Measurements from ENCODE around the gene CLUH.

CLUH gene

DNA sequence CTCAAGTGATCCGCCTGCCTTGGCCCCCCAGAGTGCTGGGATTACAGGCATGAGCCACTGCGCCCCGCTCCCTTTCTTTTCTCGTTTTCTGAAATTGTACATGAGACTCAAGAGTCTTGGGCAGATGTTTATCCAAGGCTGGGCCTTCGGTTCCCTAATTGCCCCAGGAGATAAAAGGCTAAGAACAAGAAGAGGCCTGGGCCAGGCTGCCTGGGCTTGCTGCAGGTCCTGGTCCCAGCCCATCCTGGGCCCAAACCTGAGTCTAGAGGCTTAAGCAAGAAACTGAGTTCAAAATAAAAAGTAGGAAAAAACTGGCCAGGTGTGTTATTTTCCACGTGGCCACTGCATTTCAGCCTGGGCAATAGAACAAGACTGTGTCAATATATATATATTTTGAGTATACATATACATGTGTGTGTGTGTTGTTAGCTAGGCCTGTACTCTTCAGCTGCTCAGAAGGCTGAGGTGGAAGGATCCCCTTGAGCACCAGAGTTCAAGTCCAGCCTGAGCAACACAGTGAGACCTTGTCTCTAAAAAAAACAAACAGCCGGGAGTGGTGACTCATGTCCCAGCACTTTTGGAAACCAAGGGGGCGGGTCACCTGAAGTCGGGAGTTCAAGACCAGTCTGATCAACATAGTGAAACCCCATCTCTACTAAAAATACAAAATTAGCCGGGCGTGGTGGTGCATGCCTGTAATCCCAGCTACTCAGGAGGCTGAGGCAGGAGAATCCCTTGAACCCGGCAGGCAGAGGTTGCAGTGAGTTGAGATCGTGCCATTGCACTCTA lies 6.8 kb upstream of the CLUH start:
- no peak for DNase-seq

DNA sequence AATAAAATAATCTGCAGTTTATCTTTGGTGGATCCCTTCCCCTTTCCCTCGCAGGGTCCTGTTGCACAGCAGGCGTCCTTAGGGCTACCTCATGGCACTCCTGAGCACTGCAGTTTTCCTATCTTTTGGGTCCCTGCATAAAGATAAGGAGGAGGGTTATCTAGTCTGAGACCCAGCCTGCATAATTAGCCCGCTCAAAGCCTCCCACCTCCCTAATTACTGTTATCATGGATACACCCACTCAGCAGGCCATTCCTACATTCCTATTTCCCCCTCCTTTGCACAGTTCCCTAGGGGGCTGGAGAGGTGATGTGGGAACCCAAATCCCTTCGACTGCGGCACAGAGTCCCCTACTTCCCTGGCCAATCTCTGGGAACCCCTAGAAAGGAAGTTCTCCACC lies 5.1 kb upstream of the CLUH start:
- no peak for DNase-seq

GRCh38 chr17:2713881-2714280 lies 2.3 kb upstream of the CLUH start:
- no peak for DNase-seq

DNA sequence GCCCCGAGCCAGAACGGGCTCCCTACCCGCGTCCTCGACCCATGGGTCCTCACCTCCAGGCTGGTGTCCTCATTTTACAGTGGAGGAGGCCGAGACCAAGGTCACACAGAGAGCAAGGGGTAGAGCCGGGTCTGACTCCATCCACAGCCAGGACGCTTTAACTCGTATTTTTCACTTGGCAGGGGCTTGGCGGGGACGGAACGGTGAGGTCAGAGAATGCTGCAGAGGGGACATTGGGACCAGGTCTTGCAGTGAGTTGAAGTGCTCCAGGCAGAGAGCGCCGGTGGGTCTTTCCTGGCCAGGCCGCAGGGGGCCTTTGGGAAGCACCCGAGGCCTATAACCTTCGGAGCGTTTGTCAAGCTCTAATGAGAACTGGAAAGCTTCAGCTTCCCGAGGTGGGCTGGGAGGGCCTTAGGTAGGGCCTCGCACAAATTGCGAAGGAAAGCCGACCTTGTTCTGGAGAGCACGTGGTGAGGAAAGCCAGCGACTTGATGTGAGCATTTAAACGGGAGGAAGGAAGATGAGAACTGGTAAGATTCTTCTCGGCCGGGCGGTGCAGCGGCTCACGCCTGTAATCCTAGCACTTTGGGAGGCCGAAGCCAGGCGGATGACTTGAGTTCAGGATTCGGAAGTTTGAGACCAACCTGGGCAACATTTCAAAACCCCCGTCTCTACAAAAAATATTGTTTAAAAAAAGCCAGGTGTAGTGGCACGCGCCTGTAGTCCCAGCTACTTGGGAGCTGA lies 908 bp upstream of the CLUH start:
- DNase-seq = no peak

GRCh38 chr17:2710803-2711607 lies 559 bp downstream of the CLUH start:
- DNase-seq = peak; percentile 20

DNA sequence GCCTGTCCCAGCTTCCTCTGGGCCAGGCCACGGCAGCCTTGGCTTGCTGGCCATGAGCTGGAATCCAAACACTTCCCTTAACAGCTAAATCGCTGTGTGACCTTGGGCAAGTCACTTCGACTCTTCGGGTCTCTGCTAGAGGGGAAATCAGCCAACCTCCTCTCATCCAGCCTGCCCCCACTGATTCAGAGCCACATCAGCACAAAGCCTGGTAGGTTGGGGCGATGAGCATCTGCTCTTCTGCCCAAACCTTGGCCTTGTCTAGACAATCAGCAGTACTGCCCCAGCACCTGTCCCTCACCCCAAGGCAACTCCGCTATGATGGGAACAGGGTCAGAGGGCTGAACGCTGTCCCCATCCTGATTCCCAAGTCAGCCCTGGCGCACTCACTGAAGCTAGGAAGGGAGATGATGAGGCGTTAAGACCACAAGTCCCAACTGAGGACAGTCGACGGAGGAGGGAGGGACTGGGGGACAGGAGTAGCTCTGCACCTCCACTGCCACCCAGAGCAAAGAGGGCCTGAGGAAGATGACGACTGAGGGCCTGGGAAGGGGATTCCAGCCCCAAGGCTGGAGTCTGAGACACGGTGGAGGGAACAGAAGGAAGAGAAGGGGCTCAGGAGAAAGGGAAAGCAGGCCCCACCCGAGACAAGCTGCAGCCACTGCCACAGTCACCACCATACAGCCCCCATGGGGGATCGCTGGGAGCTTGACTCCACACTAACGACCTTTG lies 1.3 kb downstream of the CLUH start:
- no peak for DNase-seq

GRCh38 chr17:2709183-2709661 lies 2.3 kb downstream of the CLUH start:
- DNase-seq = no peak

- DNase-seq = no peak
Observed at GRCh38 chr17:2708585-2709182, 2.9 kb downstream of the CLUH start.

- DNase-seq = no peak
Observed at GRCh38 chr17:2707721-2708584, 3.6 kb downstream of the CLUH start.

DNA sequence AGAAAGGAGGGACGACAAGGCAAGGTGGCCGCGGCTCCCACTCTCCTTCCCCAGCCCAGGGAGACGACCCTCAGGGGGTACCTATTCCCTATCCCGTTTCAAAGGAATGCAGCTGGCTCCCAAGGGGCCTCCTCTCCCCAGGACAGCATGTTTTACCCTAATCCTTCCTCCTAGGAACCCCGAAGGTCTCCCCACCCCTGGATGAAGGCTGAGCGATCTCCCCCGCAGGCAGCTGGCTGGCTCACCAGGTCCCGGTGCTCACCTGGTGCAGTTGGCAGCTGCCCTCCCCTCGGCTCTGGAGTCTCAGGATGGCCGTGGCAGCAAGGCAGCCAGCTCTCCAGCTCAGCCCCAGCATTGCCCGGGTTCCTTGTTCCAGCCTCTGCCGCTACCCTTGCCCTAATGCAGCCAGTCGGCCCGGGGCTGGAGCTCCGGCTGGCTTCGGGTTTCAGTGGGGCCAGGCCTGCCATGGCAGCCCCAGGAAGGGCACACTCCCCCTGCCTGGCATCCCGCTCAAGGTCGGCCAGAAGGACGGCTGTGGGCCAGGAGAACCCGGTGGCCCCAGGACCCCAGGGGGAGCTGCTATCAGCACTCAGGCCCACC lies 4.6 kb downstream of the CLUH start:
- no peak for DNase-seq

GRCh38 chr17:2705888-2706795 lies 5.4 kb downstream of the CLUH start:
- DNase-seq = no peak

- DNase-seq = no peak
Observed at GRCh38 chr17:2705263-2705662, 6.3 kb downstream of the CLUH start.

- DNase-seq = no peak
Observed at GRCh38 chr17:2704890-2705248, 6.7 kb downstream of the CLUH start.

DNA sequence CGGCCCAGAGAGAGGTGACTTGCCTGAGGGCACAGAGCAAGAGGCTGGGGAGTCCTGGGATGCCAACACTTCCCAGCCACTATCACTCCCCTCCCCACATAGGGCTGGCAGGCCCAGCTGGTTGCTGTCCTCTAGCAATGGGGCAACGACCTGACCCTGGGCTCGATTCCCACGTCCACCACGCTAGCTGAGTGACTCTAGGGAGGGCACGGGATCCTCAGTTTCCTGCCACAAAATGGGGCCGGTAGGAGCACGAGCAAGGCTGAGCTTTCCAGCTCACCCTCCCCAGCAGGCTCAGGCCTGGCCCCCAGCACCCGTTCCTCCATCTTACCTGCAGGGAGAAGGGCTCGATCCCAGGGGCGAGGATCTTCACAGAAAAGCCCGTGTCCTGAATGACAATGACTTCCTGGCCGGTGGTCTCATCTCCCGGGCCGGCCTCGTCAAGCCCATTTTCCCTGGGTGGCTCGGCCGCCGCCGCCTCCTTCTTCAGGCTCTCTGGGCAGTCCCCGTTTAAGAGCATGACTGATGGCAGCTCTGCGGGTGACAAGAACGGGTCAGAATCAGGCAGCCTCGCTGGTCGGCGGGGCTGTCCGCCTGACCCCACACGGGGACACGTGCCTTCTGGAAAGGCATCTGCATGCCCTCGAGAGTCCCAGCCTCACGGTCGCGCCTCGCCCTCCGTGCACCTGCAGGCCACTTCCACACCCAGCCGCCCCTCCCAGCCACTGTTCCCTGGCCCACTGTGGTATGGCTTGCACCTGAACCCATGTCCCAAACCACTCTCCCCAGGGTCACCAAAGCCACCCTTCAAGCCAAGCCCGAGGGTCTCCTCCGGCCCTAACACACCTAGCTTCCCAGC lies 7.3 kb downstream of the CLUH start:
- no peak for DNase-seq

GRCh38 chr17:2703606-2704005 lies 8.0 kb downstream of the CLUH start:
- DNase-seq = no peak

DNA sequence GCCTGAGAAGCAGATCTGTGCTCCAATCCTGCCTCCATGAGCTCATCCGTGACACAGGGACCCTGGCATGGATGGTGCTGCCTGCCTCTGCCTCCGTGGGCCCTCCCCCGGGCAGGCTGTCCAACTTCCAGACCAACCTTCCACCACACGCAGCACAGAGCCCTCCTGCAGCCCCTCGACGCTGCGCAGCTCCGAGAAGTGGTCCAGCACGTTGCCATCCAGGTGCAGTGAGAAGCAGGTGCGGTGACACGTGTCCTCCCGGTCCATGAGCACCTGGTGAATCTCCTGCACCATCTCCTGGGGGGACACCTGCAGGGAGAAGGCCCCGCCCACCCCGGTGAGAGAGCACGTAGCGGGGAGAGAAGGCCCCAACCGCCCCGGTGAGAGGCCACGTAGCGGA lies 8.4 kb downstream of the CLUH start:
- DNase-seq = no peak

DNA sequence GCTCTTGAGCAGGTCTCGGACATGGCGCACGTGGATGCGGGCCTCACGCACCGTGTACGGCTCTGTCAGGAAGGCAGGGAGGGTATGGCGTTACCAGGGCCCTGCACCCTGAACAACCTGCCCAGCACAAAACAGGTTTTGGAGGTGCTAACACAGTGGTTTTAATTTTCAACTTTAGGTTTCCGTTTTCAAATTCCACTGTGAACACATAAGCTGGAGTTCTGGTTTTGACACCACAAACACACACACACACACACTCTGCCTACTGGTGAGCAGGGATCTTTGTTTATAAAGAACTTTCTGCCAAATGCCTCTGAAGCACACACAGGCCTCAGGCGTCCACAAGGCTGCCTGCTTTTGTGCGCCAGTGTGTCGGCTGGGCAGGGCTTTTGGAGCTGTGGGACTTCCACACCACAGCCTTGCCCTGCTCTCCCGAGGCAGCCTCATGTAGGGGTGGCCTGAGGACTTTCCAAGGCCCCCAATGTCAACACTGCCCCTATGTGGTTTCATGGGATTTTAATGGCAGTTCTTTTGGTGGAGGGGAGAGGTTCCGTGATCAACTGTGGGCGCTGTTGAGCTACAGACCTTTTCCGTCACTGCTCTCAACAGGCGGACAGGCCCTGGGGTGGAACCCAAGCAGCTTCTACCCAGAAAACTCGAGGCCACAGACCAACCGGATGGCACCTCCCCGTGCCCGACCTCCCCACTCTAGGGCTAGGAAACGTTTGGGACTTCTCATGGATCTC lies 9.4 kb downstream of the CLUH start:
- no peak for DNase-seq

Data from effector CD4-positive, alpha-beta T cell (primary cell).